ENCODE measurements around the gene ALAS1. TPM values are rescaled to one million over a fixed set of nuclear protein-coding genes. Genes with fewer than 3 reads are reported as not detected.

Gene ALAS1
- total and polyA plus RNA-seq, 9 of the 15 experiments (the other 6 are each of a cell fraction or from before 2014, with no cell fraction given), result 21.4 to 49.5 (median 34.4) TPM

GRCh38 chr3:52149021-52149420 is 48.9 kb upstream of the ALAS1 start:
- intact Hi-C loops (cut with micrococcal nuclease) (no loop called here), in situ Hi-C loops (cut with MboI) (no loop called here)
- H3K4me2 ChIP-seq (ENCODE audit: insufficient read depth, low read length), result no peak overlapping the region
- no peak overlapping the region for H2AFZ ChIP-seq (ENCODE audit: low read depth, low read length)
- no peak overlapping the region for H3K27ac ChIP-seq (ENCODE audit: extremely low read depth, low read depth, low read length)
- no TSS peak for BruUV-seq (replicated peaks)
- peaks cover 8 to 10% of the 10 kb centered on the region in 2 experiments; a peak in 3 of 5 replicates for H3K4me1 ChIP-seq (replicated peaks in 1 of 2; ENCODE audit: control insufficient read depth in 2 of 2, insufficient read depth in 2 of 2, low read length in 2 of 2)
- no peaks in the 10 kb centered on the region for H3K9me1 ChIP-seq (ENCODE audit: control insufficient read depth, insufficient read depth, low read length)
- ChIA-PET POLR2A (interaction anchor here (1.3 kb wide), 1 partner anchor 137 kb away, joined by 3 read pairs; no protein-coding TSS in a partner anchor), CTCF (ENCODE audit: low intra/inter-chr PET ratio) (no interaction called here)
- no peaks in the 10 kb centered on the region for H3K9me3 ChIP-seq (replicated peaks; ENCODE audit: control insufficient read depth, insufficient read depth, low read depth, low read length)
- no peak overlapping the region for H3K9ac ChIP-seq (ENCODE audit: insufficient read depth in 1 of 2, low read depth in 2 of 2, low read length in 2 of 2)
- H3K27me3 ChIP-seq (ENCODE audit: control insufficient read depth in 2 of 2, insufficient read depth in 2 of 2, low read length in 2 of 2), result no peaks in the 10 kb centered on the region
- DNase-seq (ENCODE audit: extremely low read depth in 1 of 4, low spot score in 3 of 4) (no peak), ATAC-seq (no peak), FAIRE-seq (no peak)
- no peaks in the 10 kb centered on the region for H4K20me1 ChIP-seq (replicated peaks; ENCODE audit: control insufficient read depth, insufficient read depth, low read length)
- peaks cover 16% of the 10 kb centered on the region for H3K79me2 ChIP-seq (ENCODE audit: control insufficient read depth, insufficient read depth, low read length)
- H3K4me3 ChIP-seq, result no peak overlapping the region
- 83% methylated on average over 8 of the region's 8 CpGs for WGBS (ENCODE audit: insufficient coverage, low coverage, missing lambda C conversion rate)
- no peak for TF ChIP-seq SMARCE1 (IDR thresholded peaks at IDR 0.05)
- peak; percentile 39 for TF ChIP-seq RBM25 (IDR thresholded peaks at IDR 0.05; ENCODE audit: low read depth, low read length, severe bottlenecking)
- no peak for TF ChIP-seq KLF13 (tag; IDR thresholded peaks at IDR 0.05; ENCODE audit: borderline replicate concordance, low read depth)
- H3K36me3 ChIP-seq (ENCODE audit: control insufficient read depth, insufficient read depth, low read length), result peaks cover 51% of the 10 kb centered on the region; the same call in 2 of the 3 replicates

- no peaks in the 10 kb centered on the region for H3K9me1 ChIP-seq (ENCODE audit: control insufficient read depth, insufficient read depth, low read length)
- ChIA-PET CTCF (ENCODE audit: low intra/inter-chr PET ratio) (no interaction called here), POLR2A (no interaction called here)
- H3K79me2 ChIP-seq (ENCODE audit: control insufficient read depth, insufficient read depth, low read length), result peaks cover 18% of the 10 kb centered on the region
- intact Hi-C loops (cut with micrococcal nuclease) (no loop called here), in situ Hi-C loops (cut with MboI) (no loop called here)
- ATAC-seq, result no peak
- no TSS peak for BruUV-seq (replicated peaks)
- no peak overlapping the region for H2AFZ ChIP-seq (ENCODE audit: low read depth, low read length)
- WGBS (ENCODE audit: insufficient coverage, low coverage, missing lambda C conversion rate), result 100% methylated on average over 3 of the region's 11 CpGs
- no peak for DNase-seq (ENCODE audit: extremely low read depth in 1 of 4, low spot score in 3 of 4)
- no peak overlapping the region for H3K9ac ChIP-seq (ENCODE audit: insufficient read depth in 1 of 2, low read depth in 2 of 2, low read length in 2 of 2)
- H3K4me3 ChIP-seq, result no peak overlapping the region
- peaks cover 10 to 11% of the 10 kb centered on the region in 2 experiments; a peak in 3 of 5 replicates for H3K4me1 ChIP-seq (replicated peaks in 1 of 2; ENCODE audit: control insufficient read depth in 2 of 2, insufficient read depth in 2 of 2, low read length in 2 of 2)
- H3K4me2 ChIP-seq (ENCODE audit: insufficient read depth, low read length), result no peak overlapping the region
- no peak for FAIRE-seq
- H3K27ac ChIP-seq (ENCODE audit: extremely low read depth, low read depth, low read length), result no peak overlapping the region
- TF ChIP-seq CGGBP1 (CRISPR knock-in tag; IDR thresholded peaks at IDR 0.05) (no peak), LEF1 (IDR thresholded peaks at IDR 0.05) (no peak), DPF2 (IDR thresholded peaks at IDR 0.05) (no peak), E2F8 (IDR thresholded peaks at IDR 0.05; ENCODE audit: low read depth, partially characterized antibody) (no peak), NCOA6 (IDR thresholded peaks at IDR 0.05) (no peak), SRF (CRISPR knock-in tag; IDR thresholded peaks at IDR 0.05) (no peak), KHSRP (IDR thresholded peaks at IDR 0.05) (no peak), NRF1 (conservative IDR thresholded peaks at IDR 0.05 in 1 of 2, IDR thresholded peaks at IDR 0.05 in 1 of 2) (no peak), PKNOX1 (IDR thresholded peaks at IDR 0.05) (no peak), ZNF644 (tag; IDR thresholded peaks at IDR 0.05; ENCODE audit: low read depth) (no peak)
- no peaks in the 10 kb centered on the region for H3K27me3 ChIP-seq (ENCODE audit: control insufficient read depth in 2 of 2, insufficient read depth in 2 of 2, low read length in 2 of 2)
- H4K20me1 ChIP-seq (replicated peaks; ENCODE audit: control insufficient read depth, insufficient read depth, low read length), result no peaks in the 10 kb centered on the region
- peaks cover 45% of the 10 kb centered on the region; the same call in 2 of the 3 replicates for H3K36me3 ChIP-seq (ENCODE audit: control insufficient read depth, insufficient read depth, low read length)
- no peaks in the 10 kb centered on the region for H3K9me3 ChIP-seq (replicated peaks; ENCODE audit: control insufficient read depth, insufficient read depth, low read depth, low read length)
Measured at GRCh38 chr3:52149726-52150125, 48.2 kb upstream of the ALAS1 start.

Data from K562 (cell line).